COLO668 (cell line): ENCODE results near the gene NUP50.

Source experiments
- DNase-seq: peaks from one replicate; lab custom pipeline; 2025; ENCODE audit not compliant: unreplicated experiment; lab: John Stamatoyannopoulos, UW

Gene NUP50

GRCh38 chr22:45208696-45208992 lies 44.9 kb downstream of the NUP50 start:
- DNase-seq = no peak

- DNase-seq = peak; percentile 19
Observed at GRCh38 chr22:45208993-45209838, 45.5 kb downstream of the NUP50 start.

GRCh38 chr22:45210174-45210573 lies 46.4 kb downstream of the NUP50 start:
- no peak for DNase-seq

GRCh38 chr22:45210577-45210976 lies 46.9 kb downstream of the NUP50 start:
- DNase-seq = no peak

- DNase-seq = no peak
Observed at GRCh38 chr22:45210991-45211390, 47.3 kb downstream of the NUP50 start.

GRCh38 chr22:45211435-45211834 lies 47.7 kb downstream of the NUP50 start:
- no peak for DNase-seq

- no peak for DNase-seq
Observed at GRCh38 chr22:45211848-45212247, 48.1 kb downstream of the NUP50 start.

GRCh38 chr22:45212306-45212709 lies 48.6 kb downstream of the NUP50 start:
- DNase-seq = no peak

GRCh38 chr22:45212992-45213751 lies 49.4 kb downstream of the NUP50 start:
- DNase-seq = no peak

GRCh38 chr22:45216133-45217003 lies 52.6 kb downstream of the NUP50 start:
- DNase-seq = no peak

GRCh38 chr22:45217345-45217744 lies 53.6 kb downstream of the NUP50 start:
- DNase-seq = no peak

- no peak for DNase-seq
Observed at GRCh38 chr22:45217806-45218205, 54.1 kb downstream of the NUP50 start.

GRCh38 chr22:45218976-45219375 lies 55.3 kb downstream of the NUP50 start:
- peak; percentile 11 for DNase-seq

GRCh38 chr22:45221201-45221600 lies 57.5 kb downstream of the NUP50 start:
- no peak for DNase-seq

- peak; percentile 34 for DNase-seq
Observed at GRCh38 chr22:45223304-45224117, 59.8 kb downstream of the NUP50 start.

GRCh38 chr22:45224331-45224730 lies 60.6 kb downstream of the NUP50 start:
- DNase-seq = no peak

GRCh38 chr22:45224988-45225731 lies 61.4 kb downstream of the NUP50 start:
- DNase-seq = no peak

GRCh38 chr22:45225732-45226502 lies 62.2 kb downstream of the NUP50 start:
- no peak for DNase-seq

- DNase-seq = no peak
Observed at GRCh38 chr22:45226503-45227186, 62.9 kb downstream of the NUP50 start.
